Erythroblast (primary cell): ENCODE results near the gene FAM110D.

ENCODE experiments used
- GATA1 ChIP-seq: IDR thresholded peaks from 2 replicates; pipeline ENCODE4 v1.6.1; 2011; ENCODE audit warnings: low read depth, mild to moderate bottlenecking, control low read depth, low read length, moderate library complexity
- POLR2A ChIP-seq: IDR thresholded peaks from 2 replicates; pipeline ENCODE4 v1.6.1; 2011; ENCODE audit warnings: mild to moderate bottlenecking, low read length

DNA sequence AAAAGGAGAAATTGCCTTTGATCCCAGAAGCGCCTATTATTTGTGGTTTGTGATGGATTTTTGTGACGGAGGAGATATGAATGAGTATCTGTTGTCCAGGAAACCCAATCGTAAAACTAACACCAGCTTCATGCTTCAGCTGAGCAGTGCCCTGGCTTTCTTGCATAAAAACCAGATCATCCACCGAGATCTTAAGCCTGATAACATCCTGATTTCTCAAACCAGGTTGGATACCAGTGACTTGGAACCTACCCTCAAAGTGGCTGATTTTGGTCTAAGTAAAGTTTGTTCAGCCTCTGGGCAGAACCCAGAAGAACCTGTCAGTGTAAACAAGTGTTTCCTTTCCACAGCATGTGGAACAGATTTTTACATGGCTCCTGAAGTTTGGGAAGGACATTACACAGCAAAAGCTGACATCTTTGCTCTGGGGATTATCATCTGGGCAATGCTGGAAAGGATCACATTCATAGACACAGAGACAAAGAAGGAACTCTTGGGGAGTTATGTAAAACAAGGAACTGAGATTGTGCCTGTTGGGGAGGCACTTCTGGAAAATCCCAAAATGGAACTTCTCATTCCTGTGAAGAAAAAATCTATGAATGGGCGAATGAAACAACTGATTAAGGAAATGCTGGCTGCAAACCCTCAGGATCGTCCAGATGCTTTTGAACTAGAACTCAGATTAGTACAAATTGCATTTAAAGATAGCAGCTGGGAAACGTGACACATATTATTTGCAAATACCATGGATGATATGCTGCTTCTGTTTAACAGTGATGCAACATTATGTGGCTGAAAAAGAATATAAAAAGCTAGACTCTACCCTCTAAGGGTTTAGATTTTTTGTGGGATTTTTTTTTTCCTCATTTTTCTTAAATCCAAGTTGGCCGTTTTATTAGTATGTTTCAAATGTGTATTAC is 36.8 kb upstream of the FAM110D start:
- no peak for TF ChIP-seq POLR2A
- TF ChIP-seq GATA1: no peak
